ENCODE data around the gene COL26A1.

DNA sequence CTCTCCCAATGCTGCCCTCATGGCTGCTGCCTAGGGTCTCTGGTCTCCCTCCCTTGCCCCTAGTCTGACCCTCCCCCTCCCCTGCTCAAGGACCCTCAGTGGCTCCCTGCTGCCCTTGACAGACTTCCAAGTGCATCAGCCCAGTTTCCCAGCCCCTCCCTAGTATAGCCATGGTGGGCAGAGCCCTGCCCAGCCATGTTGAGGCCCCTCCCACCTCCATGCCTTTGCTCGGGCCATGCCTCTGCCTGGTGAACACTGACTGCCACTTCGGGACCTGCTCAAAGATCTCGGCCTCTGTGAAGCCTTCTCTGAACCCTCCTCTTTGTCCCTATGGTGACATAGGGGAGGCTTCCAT, 193.2 kb downstream of the COL26A1 start:
- TF ChIP-seq CTCF (IDR thresholded peaks at IDR 0.05) (no peak), ZFX (IDR thresholded peaks at IDR 0.05; ENCODE audit: borderline replicate concordance) (no peak)
